ENCODE measurements around the gene ART3. TPM values are rescaled to one million over a fixed set of nuclear protein-coding genes. Genes with fewer than 3 reads are reported as not detected.

Gene ART3
- total RNA-seq, 1 experiment from 2014 or later = not detected

GRCh38 chr4:76088719-76089118 is 14.2 kb downstream of the ART3 start:
- H3K4me3 ChIP-seq (ENCODE audit: low read depth, low read length, poor library complexity, severe bottlenecking) = no peak overlapping the region
- intact Hi-C loops (cut with micrococcal nuclease; ENCODE audit: unreplicated experiment) = no loop called here
- no TSS peak for BruUV-seq (replicated peaks)
- H3K27me3 ChIP-seq (replicated peaks; ENCODE audit: insufficient read depth, low read depth, low read length, poor library complexity) = no peaks in the 10 kb centered on the region
- ChIA-PET CTCF (no interaction called here), POLR2A (ENCODE audit: low non-redundant PET) (no interaction called here)
- no peaks in the 10 kb centered on the region for H3K4me1 ChIP-seq (ENCODE audit: insufficient read depth, low read length, poor library complexity, severe bottlenecking)
- no peaks in the 10 kb centered on the region for H3K9me3 ChIP-seq (ENCODE audit: low read depth, low read length, poor library complexity, severe bottlenecking)
- no peak for DNase-seq (ENCODE audit: low spot score)
- H3K36me3 ChIP-seq (ENCODE audit: insufficient read depth, low read length, poor library complexity, severe bottlenecking) = no peaks in the 10 kb centered on the region
- H3K27ac ChIP-seq (ENCODE audit: low read depth, low read length, poor library complexity, severe bottlenecking) = no peak overlapping the region
- TF ChIP-seq EZH2 (IDR thresholded peaks at IDR 0.05; ENCODE audit: borderline replicate concordance, low read depth, low read length, poor library complexity, severe bottlenecking) (no peak), CTCF (conservative IDR thresholded peaks at IDR 0.05; ENCODE audit: low read depth, low read length) (no peak)

- Histone ChIP-seq H3K4me1 (ENCODE audit: insufficient read depth, low read length, poor library complexity, severe bottlenecking) (no peaks in the 10 kb centered on the region), H3K4me3 (ENCODE audit: low read depth, low read length, poor library complexity, severe bottlenecking) (no peak overlapping the region), H3K27me3 (replicated peaks; ENCODE audit: insufficient read depth, low read depth, low read length, poor library complexity) (no peaks in the 10 kb centered on the region), H3K9me3 (ENCODE audit: low read depth, low read length, poor library complexity, severe bottlenecking) (no peaks in the 10 kb centered on the region), H3K27ac (ENCODE audit: low read depth, low read length, poor library complexity, severe bottlenecking) (no peak overlapping the region), H3K36me3 (ENCODE audit: insufficient read depth, low read length, poor library complexity, severe bottlenecking) (no peaks in the 10 kb centered on the region)
- ChIA-PET CTCF (no interaction called here), POLR2A (ENCODE audit: low non-redundant PET) (no interaction called here)
- no peak for TF ChIP-seq CTCF (conservative IDR thresholded peaks at IDR 0.05; ENCODE audit: low read depth, low read length)
- TF ChIP-seq EZH2 (IDR thresholded peaks at IDR 0.05; ENCODE audit: borderline replicate concordance, low read depth, low read length, poor library complexity, severe bottlenecking) = no peak
- intact Hi-C loops (cut with micrococcal nuclease; ENCODE audit: unreplicated experiment) = no loop called here
- DNase-seq (ENCODE audit: low spot score) = no peak
- no TSS peak for BruUV-seq (replicated peaks)
These were observed 15.8 kb downstream of the ART3 start for GRCh38 chr4:76090241-76090691.

GRCh38 chr4:76091052-76091451 is 16.5 kb downstream of the ART3 start:
- intact Hi-C loops (cut with micrococcal nuclease; ENCODE audit: unreplicated experiment) = no loop called here
- ChIA-PET CTCF (no interaction called here), POLR2A (ENCODE audit: low non-redundant PET) (no interaction called here)
- TF ChIP-seq CTCF (conservative IDR thresholded peaks at IDR 0.05; ENCODE audit: low read depth, low read length) (no peak), EZH2 (IDR thresholded peaks at IDR 0.05; ENCODE audit: borderline replicate concordance, low read depth, low read length, poor library complexity, severe bottlenecking) (no peak)
- Histone ChIP-seq H3K27me3 (replicated peaks; ENCODE audit: insufficient read depth, low read depth, low read length, poor library complexity) (no peaks in the 10 kb centered on the region), H3K27ac (ENCODE audit: low read depth, low read length, poor library complexity, severe bottlenecking) (no peak overlapping the region), H3K4me3 (ENCODE audit: low read depth, low read length, poor library complexity, severe bottlenecking) (no peak overlapping the region), H3K9me3 (ENCODE audit: low read depth, low read length, poor library complexity, severe bottlenecking) (no peaks in the 10 kb centered on the region), H3K4me1 (ENCODE audit: insufficient read depth, low read length, poor library complexity, severe bottlenecking) (no peaks in the 10 kb centered on the region), H3K36me3 (ENCODE audit: insufficient read depth, low read length, poor library complexity, severe bottlenecking) (no peaks in the 10 kb centered on the region)
- no TSS peak for BruUV-seq (replicated peaks)
- DNase-seq (ENCODE audit: low spot score) = no peak
